Aorta (tissue), 5 donors: ENCODE results near the gene GATC. TPM values are rescaled to one million over a fixed set of nuclear protein-coding genes. Genes with fewer than 3 reads are reported as not detected.

Source experiments
- ATAC-seq: fragments of 200-7000 bp; cut with Tn5 transposase; one replicate; pipeline ENCODE4 v1.9.1; 2022; ENCODE audit warnings: moderate library complexity; ENCODE audit not compliant: low FRiP score
- DNase-seq, 2 donors: peaks; one replicate each; pipeline ENCODE4 v3.0.0-alpha.2; 2020
- H3K27ac ChIP-seq, 2 donors: one replicate each; pipeline ENCODE4 v1.5.1; 2013; ENCODE audit warnings: low read length in 2 of 2, mild to moderate bottlenecking in 2 of 2, moderate library complexity in 2 of 2, control low read depth in 1 of 2, inconsistent platforms in 1 of 2, low read depth in 1 of 2
- H3K27me3 ChIP-seq, 2 donors: one replicate each; pipeline ENCODE4 v1.6.1; 2013; ENCODE audit warnings: control low read depth in 1 of 2, low read length in 1 of 2, mild to moderate bottlenecking in 1 of 2, moderate library complexity in 1 of 2; ENCODE audit not compliant: insufficient read depth in 2 of 2, control insufficient read depth in 1 of 2
- H3K36me3 ChIP-seq, 2 donors: one replicate each; pipeline ENCODE4 v1.6.1; 2013; ENCODE audit warnings: control low read depth in 1 of 2, low read length in 1 of 2, mild to moderate bottlenecking in 1 of 2; ENCODE audit not compliant: insufficient read depth in 2 of 2, control insufficient read depth in 1 of 2
- H3K4me1 ChIP-seq, 2 donors: one replicate each; pipeline ENCODE4 v1.6.1; 2013; ENCODE audit warnings: low read length in 2 of 2, control low read depth in 1 of 2, mild to moderate bottlenecking in 1 of 2, moderate library complexity in 1 of 2; ENCODE audit not compliant: insufficient read depth in 2 of 2, control insufficient read depth in 1 of 2
- H3K4me3 ChIP-seq, 2 donors: one replicate each; pipeline ENCODE4 v1.5.1; 2013; ENCODE audit warnings: low read length in 2 of 2, control low read depth in 1 of 2, mild to moderate bottlenecking in 1 of 2
- H3K9me3 ChIP-seq: one replicate; pipeline ENCODE4 v1.6.1; 2013; ENCODE audit warnings: mild to moderate bottlenecking, low read length; ENCODE audit not compliant: control insufficient read depth
- WGBS, 2 donors: extraction: QIAGEN DNeasy Blood & Tissue Kit; methylation state at CpG; one replicate each; pipeline ENCODE4 v1.1.7; 2013; 5-methylcytosine and 5-hydroxymethylcytosine counted together
- intact Hi-C, 2 donors: fragments of 100-400 bp; cut with DNase I; formaldehyde crosslinking; loops; one replicate each; pipeline versions ENCODE4 v1.14.2 to v1.15.0; 2022
- polyA plus RNA-seq, 2 donors: library from polyadenylated mRNA; stranded (reverse); fragments of 200-250 nt; gene quantifications; one replicate each; pipeline ENCODE4 v1.2.3, GENCODE V29; 2013
- total RNA-seq, 2 donors: library from RNA; stranded (reverse); fragmentation: NEBNext Ultra II Directional; extraction: Animal tissue kit (Norgen Biotek cat#: 25700); gene quantifications; one replicate each; pipeline ENCODE4 v1.2.1, GENCODE V29; 2021
- donor health status: healthy with polysubstance abuse.
- donor health status: Bipolar disorder and iron deficiency.
- donor health status: DM: no; HTN: no; CAD: no.
- donor health status: DM: no; HTN: no; CAD: no.
- donor health status: DM: yes; HTN: yes; CAD: no.

The GATC gene
- total and polyA plus RNA-seq, 4 donors, result 9.8 to 24.5 (median 16.8) TPM

DNA sequence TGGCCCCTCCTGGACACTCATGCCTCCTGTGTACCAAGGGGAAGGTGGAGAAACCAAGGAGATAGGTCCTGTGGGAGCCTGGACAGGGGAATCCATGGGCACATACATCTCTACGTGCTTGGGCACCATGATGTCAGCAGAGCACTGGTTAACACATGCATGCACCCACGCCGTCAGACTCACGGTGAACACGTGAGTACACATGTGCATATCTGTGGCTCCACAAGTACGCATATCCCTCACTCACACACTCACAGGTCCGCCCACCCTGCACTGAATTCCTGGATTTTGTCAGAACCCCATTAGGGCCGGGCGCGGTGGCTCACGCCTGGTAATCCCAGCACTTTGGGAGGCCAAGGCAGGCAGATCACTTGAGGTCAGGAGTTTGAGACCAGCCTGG is 37.5 kb upstream of the GATC start:
- no peaks in the 10 kb centered on the region for H3K27me3 ChIP-seq
- DNase-seq, result no peak

GRCh38 chr12:120412421-120412820 is 33.8 kb upstream of the GATC start:
- intact Hi-C loops, result no loop called here
- H3K4me1 ChIP-seq, result no peaks in the 10 kb centered on the region
- H3K4me3 ChIP-seq, result no peak overlapping the region
- WGBS, 2 donors, result 71 to 74% methylated on average over 7 of the region's 7 CpGs
- no peaks in the 10 kb centered on the region for H3K36me3 ChIP-seq
- H3K27me3 ChIP-seq, result no peaks in the 10 kb centered on the region
- H3K27ac ChIP-seq, result no peak overlapping the region
- DNase-seq (no peak), ATAC-seq (no peak)
- no peaks in the 10 kb centered on the region for H3K9me3 ChIP-seq

More for the DNA sequence above, 37.5 kb upstream of the GATC start:
- H3K4me1 ChIP-seq, result no peaks in the 10 kb centered on the region
- intact Hi-C loops, result no loop called here
- 95 to 96% methylated on average over 11 of the region's 11 CpGs for WGBS, 2 donors
- no peak overlapping the region for H3K27ac ChIP-seq
- H3K36me3 ChIP-seq, result no peaks in the 10 kb centered on the region
- H3K9me3 ChIP-seq, result no peaks in the 10 kb centered on the region
- peak; percentile 26 for ATAC-seq
- H3K4me3 ChIP-seq, result no peak overlapping the region

GRCh38 chr12:120413901-120414695 is 32.1 kb upstream of the GATC start:
- H3K36me3 ChIP-seq, result no peaks in the 10 kb centered on the region
- 45 to 49% methylated on average over 13 of the region's 13 CpGs for WGBS, 2 donors
- DNase-seq (no peak), ATAC-seq (no peak)
- no peaks in the 10 kb centered on the region for H3K4me1 ChIP-seq
- H3K27me3 ChIP-seq, result no peaks in the 10 kb centered on the region
- intact Hi-C loops, result no loop called here
- H3K4me3 ChIP-seq, result no peak overlapping the region
- no peak overlapping the region for H3K27ac ChIP-seq
- no peaks in the 10 kb centered on the region for H3K9me3 ChIP-seq

- WGBS, 2 donors, result 74 to 78% methylated on average over 7 of the region's 7 CpGs
Measured at GRCh38 chr12:120416490-120417216, 29.6 kb upstream of the GATC start.

DNA sequence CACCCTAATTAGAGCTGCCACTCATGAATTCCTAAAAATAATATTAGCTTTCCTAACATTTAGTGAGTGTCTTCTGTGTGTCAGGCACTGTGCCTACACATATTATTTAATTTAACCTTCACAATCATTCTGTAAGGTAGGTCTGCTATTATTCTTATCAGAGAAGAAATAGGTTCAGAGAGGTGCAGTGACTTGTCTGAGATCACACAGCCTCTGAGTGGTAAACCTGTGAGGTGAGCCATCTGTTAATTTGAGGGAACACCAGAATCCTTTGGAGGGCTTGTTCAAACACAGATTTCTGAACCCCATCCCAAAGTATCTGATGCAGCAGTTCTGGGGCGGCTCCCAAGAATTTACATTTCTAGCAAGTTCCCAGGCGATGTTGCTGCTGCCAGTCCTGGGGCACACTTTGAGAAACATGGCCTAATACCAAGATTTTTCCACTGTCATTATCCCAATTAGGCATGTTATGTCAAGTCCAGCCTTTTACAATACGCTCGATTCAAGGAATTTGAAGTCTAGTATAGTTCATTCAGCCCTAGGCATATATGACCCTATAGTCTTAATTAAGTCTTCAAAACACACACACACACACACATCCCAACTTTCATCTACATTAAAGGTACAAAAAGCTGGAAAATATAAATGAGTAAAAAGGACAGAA is 28.2 kb upstream of the GATC start:
- DNase-seq (no peak), ATAC-seq (no peak)
- Histone ChIP-seq H3K4me1 (no peaks in the 10 kb centered on the region), H3K27ac (no peak overlapping the region), H3K9me3 (no peaks in the 10 kb centered on the region), H3K4me3 (no peak overlapping the region), H3K27me3 (no peaks in the 10 kb centered on the region), H3K36me3 (no peaks in the 10 kb centered on the region)
- WGBS, 2 donors, result 82 to 85% methylated on average over 4 of the region's 4 CpGs
- intact Hi-C loops, result no loop called here

More at GRCh38 chr12:120416490-120417216, 29.6 kb upstream of the GATC start:
- Histone ChIP-seq H3K4me3 (no peak overlapping the region), H3K27me3 (no peaks in the 10 kb centered on the region), H3K36me3 (no peaks in the 10 kb centered on the region), H3K9me3 (no peaks in the 10 kb centered on the region), H3K4me1 (no peaks in the 10 kb centered on the region), H3K27ac (no peak overlapping the region)
- DNase-seq (no peak), ATAC-seq (no peak)
- intact Hi-C loops, result no loop called here

DNA sequence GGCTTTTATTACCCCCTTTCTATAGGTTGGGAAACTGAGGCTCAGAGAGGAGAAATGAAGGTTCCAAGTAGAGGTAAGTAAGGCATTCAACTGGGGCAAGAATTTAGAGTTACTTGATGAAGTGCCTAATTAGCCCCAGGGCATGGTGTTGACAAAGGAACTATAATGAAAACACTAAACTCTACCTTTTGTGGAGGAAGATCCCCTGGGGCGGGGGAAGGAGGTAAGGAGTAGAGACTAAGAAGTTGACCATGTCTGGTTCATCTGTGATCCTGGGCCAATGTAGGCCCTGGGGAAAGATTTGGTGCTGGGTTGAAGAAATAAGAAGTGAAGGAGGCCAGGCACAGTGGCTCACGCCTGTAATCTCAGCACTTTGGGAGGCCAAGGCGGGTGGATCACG is 24.5 kb upstream of the GATC start:
- Histone ChIP-seq H3K36me3 (no peaks in the 10 kb centered on the region), H3K4me1 (no peaks in the 10 kb centered on the region), H3K27ac (no peak overlapping the region), H3K9me3 (no peaks in the 10 kb centered on the region), H3K27me3 (no peaks in the 10 kb centered on the region), H3K4me3 (no peak overlapping the region)
- DNase-seq, result no peak
- 85 to 86% methylated on average over 4 of the region's 4 CpGs for WGBS, 2 donors
- intact Hi-C loops, result no loop called here
- ATAC-seq, result no peak

DNA sequence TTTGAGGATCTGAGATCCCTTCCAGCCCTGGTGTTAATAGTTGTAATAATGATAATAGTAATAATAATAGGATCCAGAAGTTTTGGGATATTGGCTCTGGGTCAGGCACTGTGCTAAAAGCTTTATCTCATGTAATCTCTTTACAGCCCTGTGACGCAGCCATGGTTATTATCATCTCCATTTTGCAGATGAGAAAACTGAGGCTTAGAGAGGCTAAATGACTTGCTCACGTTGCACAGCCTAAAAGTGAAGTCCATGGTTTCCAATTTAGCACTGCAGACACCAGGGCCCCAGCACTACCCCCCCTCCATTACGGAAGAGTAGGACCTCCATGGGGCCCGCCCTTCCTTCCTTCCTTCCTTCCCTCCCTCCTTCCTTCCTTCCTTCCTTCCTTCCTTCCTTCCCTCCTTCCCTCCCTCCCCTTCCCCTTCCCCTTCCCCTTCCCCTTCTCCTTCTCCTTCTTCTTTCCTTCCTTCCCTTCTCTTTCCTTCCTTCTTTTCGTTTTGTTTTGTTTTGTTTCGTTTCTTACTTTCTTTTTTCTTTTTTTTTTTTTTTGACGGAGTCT is 23.3 kb upstream of the GATC start:
- 60 to 72% methylated on average over 7 of the region's 7 CpGs for WGBS, 2 donors
- H3K27me3 ChIP-seq, result no peaks in the 10 kb centered on the region
- H3K9me3 ChIP-seq, result no peaks in the 10 kb centered on the region
- intact Hi-C loops, result no loop called here
- H3K36me3 ChIP-seq, result no peaks in the 10 kb centered on the region
- ATAC-seq (no peak), DNase-seq (no peak)
- H3K27ac ChIP-seq, result no peak overlapping the region
- no peak overlapping the region for H3K4me3 ChIP-seq
- no peaks in the 10 kb centered on the region for H3K4me1 ChIP-seq

DNA sequence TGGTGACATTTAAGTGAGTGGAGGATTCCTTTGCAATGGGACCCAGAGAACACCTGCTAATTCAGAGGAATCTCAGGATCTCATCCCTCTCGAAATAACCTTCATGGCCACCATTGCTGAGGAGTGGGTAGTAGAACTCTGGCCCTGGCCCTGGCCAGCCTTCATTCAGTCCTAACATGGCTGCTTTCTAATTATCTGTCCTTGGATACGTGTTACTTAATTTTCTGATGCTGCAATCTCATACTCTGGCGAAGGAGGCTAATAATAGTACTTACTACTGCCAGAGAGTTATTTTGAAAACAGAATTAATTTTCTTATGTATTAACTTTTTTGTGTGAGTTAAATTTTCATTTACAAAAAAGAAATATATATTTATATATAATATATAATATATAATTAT is 20.4 kb upstream of the GATC start:
- Histone ChIP-seq H3K4me1 (no peaks in the 10 kb centered on the region), H3K36me3 (no peaks in the 10 kb centered on the region), H3K4me3 (no peak overlapping the region), H3K27me3 (no peaks in the 10 kb centered on the region), H3K27ac (no peak overlapping the region), H3K9me3 (no peaks in the 10 kb centered on the region)
- DNase-seq, result no peak
- WGBS, 2 donors, result 80 to 81% methylated on average over 3 of the region's 3 CpGs
- ATAC-seq, result no peak
- intact Hi-C loops, result loop anchor here (5.0 kb wide), 1 partner anchor 68 kb away; no protein-coding TSS in a partner anchor
